Femur (tissue), 1 donor: ENCODE data around the gene GID4.

ENCODE experiments used
- DNase-seq: peaks from one replicate; pipeline ENCODE4 v3.0.0-alpha.2; 2017

GID4 gene

GRCh38 chr17:18105595-18105994 is 66.4 kb downstream of the GID4 start:
- no peak for DNase-seq

- DNase-seq: no peak
Measured at GRCh38 chr17:18106211-18106610, 67.0 kb downstream of the GID4 start.

- DNase-seq: no peak
Measured at GRCh38 chr17:18107061-18107790, 68.0 kb downstream of the GID4 start.

- DNase-seq: no peak
Measured at GRCh38 chr17:18107971-18108370, 68.8 kb downstream of the GID4 start.

- no peak for DNase-seq
Measured at GRCh38 chr17:18108401-18109312, 69.4 kb downstream of the GID4 start, which contains the start of gene MYO15A. MYO15A (plus strand) TSS chr17:18108756; CDS start chr17:18118801, 10,045 bp downstream.

GRCh38 chr17:18109935-18110485 is 70.8 kb downstream of the GID4 start:
- DNase-seq: no peak

- no peak for DNase-seq
Measured at GRCh38 chr17:18110636-18111145, 71.5 kb downstream of the GID4 start.

- DNase-seq: no peak
Measured at GRCh38 chr17:18111330-18111971, 72.2 kb downstream of the GID4 start.

GRCh38 chr17:18115517-18115916 is 76.3 kb downstream of the GID4 start:
- DNase-seq: no peak

- no peak for DNase-seq
Measured at GRCh38 chr17:18116078-18116477, 76.9 kb downstream of the GID4 start.

GRCh38 chr17:18117533-18117932 is 78.3 kb downstream of the GID4 start:
- DNase-seq: no peak
